Mucosa of descending colon (tissue), 3 donors: Measurements from ENCODE around the gene ZNF462. TPM values are rescaled to one million over a fixed set of nuclear protein-coding genes. Genes with fewer than 3 reads are reported as not detected.

Experiments used
- ATAC-seq: fragments of 200-7000 bp; cut with Tn5 transposase; one replicate; pipeline ENCODE4 v1.9.1; 2020; ENCODE audit warnings: mild to moderate bottlenecking, moderate library complexity
- DNase-seq, 3 donors: peaks; one replicate each; pipeline ENCODE4 v3.0.0-alpha.2; 2020
- H3K36me3 ChIP-seq: fragments of 200-600 bp; one replicate; pipeline ENCODE4 v1.8.0; 2021; ENCODE audit warnings: low read depth, mild to moderate bottlenecking
- H3K4me1 ChIP-seq: fragments of 200-600 bp; one replicate; pipeline ENCODE4 v1.8.0; 2021; ENCODE audit warnings: low read depth, mild to moderate bottlenecking
- H3K4me3 ChIP-seq: fragments of 200-600 bp; one replicate; pipeline ENCODE4 v1.8.0; 2021; ENCODE audit warnings: mild to moderate bottlenecking
- H3K9me3 ChIP-seq: fragments of 200-600 bp; one replicate; pipeline ENCODE4 v1.8.0; 2021; ENCODE audit warnings: mild to moderate bottlenecking
- intact Hi-C, 2 donors: fragments of 100-400 bp; cut with DNase I in 1 of 2; cut with micrococcal nuclease in 1 of 2; formaldehyde crosslinking; loops; one replicate each; pipeline versions ENCODE4 v1.11.0 to v1.11.1; 2022; cut with DNase I, micrococcal nuclease
- total RNA-seq, 3 donors: library from RNA; stranded (reverse); fragmentation: NEBNext Ultra II Directional in 2 of 3; extraction: Animal tissue kit (Norgen Biotek cat#: 25700) in 2 of 3; gene quantifications; one replicate each; pipeline versions ENCODE4 v1.2.1 to v1.2.4, GENCODE V29; 2021 to 2023
- TF ChIP-seq, protein P1 (sequence below): fragments of 200-600 bp; IDR thresholded peaks from one replicate; pipeline ENCODE4 v1.8.0; 2022; ENCODE audit warnings: antibody characterized with exemption, mild to moderate bottlenecking
- donor health status: DM: no; HTN: no; CAD: no; lungs with moderate emphysema.
- donor health status: DM: no; HTN: no; CAD: no.
- donor health status: DM: no; HTN: yes; CAD: no.

The ZNF462 gene
- total RNA-seq, 3 donors from 2014 or later: 34.8 to 54.7 (median 48.7) TPM

DNA sequence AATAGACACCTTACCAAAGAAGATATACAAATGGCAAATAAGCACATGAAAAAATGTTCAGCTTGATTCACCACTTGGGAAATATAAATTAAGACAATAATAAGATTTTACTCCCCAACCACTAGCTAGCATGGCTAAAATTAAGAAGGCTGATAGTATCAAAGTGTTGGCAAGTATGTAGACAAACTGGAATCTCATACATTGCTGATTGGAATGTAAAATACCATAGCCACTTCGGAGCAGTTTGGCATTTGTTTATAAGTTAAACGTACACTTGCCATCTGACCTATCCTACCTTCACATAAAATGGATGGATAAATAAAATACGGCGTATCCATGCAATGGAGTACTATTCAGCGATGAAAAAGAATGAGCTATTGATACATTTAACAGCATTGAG is 129.2 kb downstream of the ZNF462 start:
- intact Hi-C loops: no loop called here
- ATAC-seq (no peak), DNase-seq (no peak)
- TF ChIP-seq, protein P1, sequence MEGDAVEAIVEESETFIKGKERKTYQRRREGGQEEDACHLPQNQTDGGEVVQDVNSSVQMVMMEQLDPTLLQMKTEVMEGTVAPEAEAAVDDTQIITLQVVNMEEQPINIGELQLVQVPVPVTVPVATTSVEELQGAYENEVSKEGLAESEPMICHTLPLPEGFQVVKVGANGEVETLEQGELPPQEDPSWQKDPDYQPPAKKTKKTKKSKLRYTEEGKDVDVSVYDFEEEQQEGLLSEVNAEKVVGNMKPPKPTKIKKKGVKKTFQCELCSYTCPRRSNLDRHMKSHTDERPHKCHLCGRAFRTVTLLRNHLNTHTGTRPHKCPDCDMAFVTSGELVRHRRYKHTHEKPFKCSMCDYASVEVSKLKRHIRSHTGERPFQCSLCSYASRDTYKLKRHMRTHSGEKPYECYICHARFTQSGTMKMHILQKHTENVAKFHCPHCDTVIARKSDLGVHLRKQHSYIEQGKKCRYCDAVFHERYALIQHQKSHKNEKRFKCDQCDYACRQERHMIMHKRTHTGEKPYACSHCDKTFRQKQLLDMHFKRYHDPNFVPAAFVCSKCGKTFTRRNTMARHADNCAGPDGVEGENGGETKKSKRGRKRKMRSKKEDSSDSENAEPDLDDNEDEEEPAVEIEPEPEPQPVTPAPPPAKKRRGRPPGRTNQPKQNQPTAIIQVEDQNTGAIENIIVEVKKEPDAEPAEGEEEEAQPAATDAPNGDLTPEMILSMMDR: no peak
- H3K9me3 ChIP-seq: no peaks in the 10 kb centered on the region
- no peaks in the 10 kb centered on the region for H3K36me3 ChIP-seq
- no peaks in the 10 kb centered on the region for H3K4me1 ChIP-seq
- no peak overlapping the region for H3K4me3 ChIP-seq

DNA sequence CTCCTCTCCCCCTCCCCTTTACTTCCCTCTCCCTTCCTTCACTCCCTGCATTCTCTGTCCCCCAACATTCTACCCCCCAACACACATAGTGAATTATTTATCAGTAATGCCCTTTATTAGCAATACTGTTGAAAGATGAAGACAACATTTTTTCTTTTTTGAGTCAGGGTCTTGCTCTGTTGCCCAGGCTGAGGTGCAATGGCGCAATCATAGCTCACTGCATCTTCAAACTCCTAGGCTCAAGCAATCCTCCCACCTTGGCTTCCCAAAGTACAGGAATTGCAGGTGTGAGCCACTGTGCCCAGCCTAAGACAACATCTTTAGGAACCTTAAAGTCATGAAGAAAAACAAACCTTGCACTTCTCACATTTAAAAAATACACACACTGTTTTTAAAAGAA is 130.6 kb downstream of the ZNF462 start:
- ATAC-seq (no peak), DNase-seq (no peak)
- no peaks in the 10 kb centered on the region for H3K4me1 ChIP-seq
- no peak overlapping the region for H3K4me3 ChIP-seq
- no peaks in the 10 kb centered on the region for H3K9me3 ChIP-seq
- intact Hi-C loops: no loop called here
- H3K36me3 ChIP-seq: no peaks in the 10 kb centered on the region
- TF ChIP-seq, protein P1: no peak

DNA sequence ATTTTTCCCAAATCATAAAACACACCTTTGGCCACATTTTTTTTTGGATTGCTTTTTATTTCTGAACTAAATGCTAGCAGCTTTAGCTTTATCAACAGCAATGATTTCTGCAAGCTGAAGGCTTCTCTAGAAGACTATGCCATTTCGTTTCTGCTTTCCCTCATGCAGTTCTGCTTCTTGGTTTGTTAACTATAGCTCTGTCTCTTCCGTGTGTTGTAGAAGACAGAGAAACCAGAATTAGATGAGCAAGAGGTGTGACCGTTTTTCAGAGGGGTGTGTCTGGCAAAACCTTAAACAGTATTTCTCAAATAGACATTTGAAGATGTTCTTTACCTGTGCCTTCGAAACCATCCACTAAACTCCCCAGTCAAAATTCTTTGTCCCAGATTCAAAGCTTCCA is 131.5 kb downstream of the ZNF462 start:
- Histone ChIP-seq H3K4me3 (no peak overlapping the region), H3K4me1 (no peaks in the 10 kb centered on the region), H3K36me3 (no peaks in the 10 kb centered on the region), H3K9me3 (no peaks in the 10 kb centered on the region)
- intact Hi-C loops: no loop called here
- ATAC-seq (no peak), DNase-seq (no peak)
- TF ChIP-seq, protein P1: no peak

- H3K4me3 ChIP-seq: no peak overlapping the region
- TF ChIP-seq, protein P1: no peak
- DNase-seq (no peak), ATAC-seq (no peak)
- no peaks in the 10 kb centered on the region for H3K4me1 ChIP-seq
- intact Hi-C loops: no loop called here
- H3K36me3 ChIP-seq: no peaks in the 10 kb centered on the region
- H3K9me3 ChIP-seq: no peaks in the 10 kb centered on the region
These were observed 137.3 kb downstream of the ZNF462 start for GRCh38 chr9:107000218-107000617.

GRCh38 chr9:107005201-107005600 is 142.2 kb downstream of the ZNF462 start:
- no peak for ATAC-seq
- TF ChIP-seq, protein P1: no peak
- H3K9me3 ChIP-seq: peaks cover 5% of the 10 kb centered on the region
- no peaks in the 10 kb centered on the region for H3K4me1 ChIP-seq
- no peak for DNase-seq
- intact Hi-C loops: no loop called here
- H3K36me3 ChIP-seq: no peaks in the 10 kb centered on the region
- no peak overlapping the region for H3K4me3 ChIP-seq

DNA sequence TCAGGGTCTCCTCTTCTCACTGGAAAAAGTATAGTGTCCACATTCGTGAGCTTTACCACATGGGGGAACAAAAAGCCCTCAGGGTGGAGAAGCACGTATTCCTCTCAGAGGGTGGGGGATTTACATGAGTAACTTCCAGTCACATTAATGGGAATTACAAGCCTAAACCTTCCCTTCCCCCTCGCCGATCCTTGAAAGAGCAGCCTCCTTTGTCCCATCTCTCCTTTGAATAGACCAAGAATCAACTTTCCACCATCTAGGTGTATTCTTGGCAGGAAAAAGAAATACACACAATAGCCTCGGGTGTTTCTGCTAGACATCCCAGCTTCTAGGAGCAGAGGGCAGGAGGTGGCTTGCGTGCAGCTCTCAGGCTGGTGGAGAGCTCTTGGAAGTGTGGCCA is 144.4 kb downstream of the ZNF462 start:
- intact Hi-C loops: no loop called here
- Histone ChIP-seq H3K9me3 (peaks cover 5% of the 10 kb centered on the region), H3K4me3 (no peak overlapping the region), H3K36me3 (no peaks in the 10 kb centered on the region), H3K4me1 (no peaks in the 10 kb centered on the region)
- no peak for ATAC-seq
- no peak for DNase-seq
- TF ChIP-seq, protein P1: no peak
